Gastrocnemius medialis (tissue), 4 donors: ENCODE measurements around the gene CYB5RL. TPM values are rescaled to one million over a fixed set of nuclear protein-coding genes. Genes with fewer than 3 reads are reported as not detected.

Experiments used
- ATAC-seq, 2 donors: fragments of 150-250 bp; one replicate each; pipeline ENCODE4 v1.9.1; 2016
- DNase-seq, 2 donors: peaks; one replicate each; pipeline ENCODE4 v3.0.0-alpha.2; 2019
- H3K27ac ChIP-seq, 4 donors: fragments of 200-600 bp; sonication (generic); 1 replicate in 1 of 4; 2 replicates in 3 of 4; pipeline ENCODE4 v1.5.1; 2016 to 2018; ENCODE audit warnings: mild to moderate bottlenecking in 2 of 4, moderate library complexity in 1 of 4
- H3K27me3 ChIP-seq, 3 donors: fragments of 200-600 bp; sonication (generic) in 2 of 3; 1 replicate in 1 of 3; 2 replicates in 2 of 3; pipeline versions ENCODE4 v1.5.1 to v1.6.0; 2016 to 2019; ENCODE audit warnings: mild to moderate bottlenecking in 1 of 3, moderate library complexity in 1 of 3
- H3K36me3 ChIP-seq, 2 donors: fragments of 200-600 bp; sonication (generic) in 1 of 2; one replicate each; pipeline ENCODE4 v1.5.1; 2017 to 2018
- H3K4me1 ChIP-seq, 2 donors: fragments of 200-600 bp; sonication (generic) in 1 of 2; one replicate each; pipeline ENCODE4 v1.5.1; 2016 to 2017; ENCODE audit warnings: mild to moderate bottlenecking in 2 of 2
- H3K4me3 ChIP-seq, 4 donors: fragments of 200-600 bp; sonication (generic) in 3 of 4; 1 replicate in 1 of 4; 2 replicates in 3 of 4; pipeline ENCODE4 v1.5.1; 2016 to 2019; ENCODE audit warnings: mild to moderate bottlenecking in 2 of 4
- H3K9me3 ChIP-seq, 3 donors: fragments of 200-600 bp; sonication (generic) in 2 of 3; 1 replicate in 1 of 3; 2 replicates in 2 of 3; pipeline ENCODE4 v1.5.1; 2016 to 2019
- CTCF ChIP-seq, 5 experiments: fragments of 450-650 bp in 3 of 5; fragments of 200-600 bp in 2 of 5; sonication (generic) in 2 of 5; IDR thresholded peaks in 4 of 5; conservative IDR thresholded peaks in 1 of 5; 1 replicate in 4 of 5; 2 replicates in 1 of 5; pipeline ENCODE4 v1.5.1; 2016 to 2019; ENCODE audit warnings: antibody characterized with exemption in 5 of 5, mild to moderate bottlenecking in 3 of 5, moderate library complexity in 3 of 5
- POLR2A ChIP-seq, 2 donors: fragments of 450-650 bp; IDR thresholded peaks; one replicate each; pipeline ENCODE4 v1.6.1; 2017; ENCODE audit warnings: antibody characterized with exemption in 2 of 2, mild to moderate bottlenecking in 2 of 2, moderate library complexity in 2 of 2
- in situ Hi-C, 4 donors: fragments of 200-750 bp; cut with MboI; loops; one replicate each; pipeline versions ENCODE4 v1.15.0 to v1.8.0; 2017; ENCODE audit warnings: low sequenced_read_pairs in 4 of 4
- intact Hi-C: fragments of 100-400 bp; cut with DNase I; formaldehyde crosslinking; loops from one replicate; pipeline ENCODE4 v1.15.1; 2023; ENCODE audit warnings: low total_unique reads
- total RNA-seq, 4 donors: library from RNA; depleted of rRNA; stranded (reverse); fragments of >200 nt; gene quantifications; one replicate each; pipeline versions ENCODE4 v1.1.0 to v1.2.3, GENCODE V29; 2016

Gene CYB5RL
- total RNA-seq, 4 donors from 2014 or later = 1.8 to 5.8 (median 3.4) TPM

DNA sequence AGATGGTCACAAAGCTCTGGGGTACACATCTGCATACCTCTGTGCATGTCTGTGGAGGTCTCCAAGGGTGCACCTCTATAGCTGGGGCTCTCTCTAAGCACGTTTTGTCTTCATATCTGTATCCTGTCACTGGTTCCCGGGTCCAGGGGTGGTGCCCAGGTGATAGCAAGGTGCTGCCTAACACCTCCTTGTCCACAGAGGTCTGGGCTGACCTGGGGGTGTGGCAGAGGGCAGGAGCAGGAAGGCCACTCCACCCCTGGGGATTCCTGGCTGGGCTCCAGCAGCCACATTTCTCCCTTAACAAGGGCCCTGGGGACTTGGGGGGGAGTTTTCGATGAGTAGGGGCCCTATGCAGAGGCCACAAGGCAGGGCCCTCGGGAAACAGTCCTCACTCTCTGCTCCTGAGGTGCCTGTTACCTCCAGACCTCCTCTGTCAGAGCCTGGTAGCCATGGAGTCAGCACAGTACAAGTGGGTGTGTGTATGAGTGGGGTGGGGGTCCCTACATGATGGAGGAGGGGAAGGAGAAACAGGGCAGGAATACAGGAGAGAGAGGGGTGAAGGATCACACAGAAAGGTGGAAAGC, 40.0 kb downstream of the CYB5RL start:
- in situ Hi-C loops (no loop called here), intact Hi-C loops (no loop called here)
- H3K36me3 ChIP-seq = no peaks in the 10 kb centered on the region
- H3K27me3 ChIP-seq = no peaks in the 10 kb centered on the region
- H3K4me3 ChIP-seq = no peak overlapping the region
- ATAC-seq (no peak), DNase-seq (no peak)
- TF ChIP-seq CTCF (IDR thresholded peaks at IDR 0.05 in 4 of 5, conservative IDR thresholded peaks at IDR 0.05 in 1 of 5) (no peak), POLR2A (IDR thresholded peaks at IDR 0.05) (no peak)
- H3K27ac ChIP-seq = no peak overlapping the region
- no peaks in the 10 kb centered on the region for H3K9me3 ChIP-seq
- H3K4me1 ChIP-seq = no peaks in the 10 kb centered on the region

DNA sequence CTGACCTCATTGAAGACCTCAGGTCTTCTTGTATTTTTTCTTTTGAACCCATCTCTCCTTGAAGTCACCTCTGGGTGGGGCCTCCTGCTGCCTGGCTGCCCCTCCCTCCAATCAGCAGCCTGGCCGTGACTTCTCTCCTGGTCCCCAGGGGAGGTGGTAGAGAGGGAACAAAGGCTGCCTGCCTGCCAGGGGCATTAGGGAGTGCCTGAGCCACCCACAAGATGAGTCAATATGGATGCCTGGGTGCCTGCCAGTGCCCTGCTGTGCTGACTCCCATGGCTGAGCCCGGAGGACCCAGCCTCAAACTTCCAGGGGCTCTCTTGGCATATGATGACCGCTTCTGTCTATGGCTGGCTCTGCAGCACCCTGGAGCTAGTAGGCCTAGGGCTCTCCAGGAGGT, 41.8 kb downstream of the CYB5RL start:
- intact Hi-C loops (no loop called here), in situ Hi-C loops (no loop called here)
- Histone ChIP-seq H3K36me3 (no peaks in the 10 kb centered on the region), H3K27me3 (no peaks in the 10 kb centered on the region), H3K4me1 (peaks cover 8 to 15% of the 10 kb centered on the region in 2 donors), H3K9me3 (no peaks in the 10 kb centered on the region), H3K4me3 (no peak overlapping the region), H3K27ac (no peak overlapping the region)
- TF ChIP-seq CTCF (IDR thresholded peaks at IDR 0.05 in 4 of 5, conservative IDR thresholded peaks at IDR 0.05 in 1 of 5) (no peak), POLR2A (IDR thresholded peaks at IDR 0.05) (no peak)
- ATAC-seq (no peak), DNase-seq (no peak)

DNA sequence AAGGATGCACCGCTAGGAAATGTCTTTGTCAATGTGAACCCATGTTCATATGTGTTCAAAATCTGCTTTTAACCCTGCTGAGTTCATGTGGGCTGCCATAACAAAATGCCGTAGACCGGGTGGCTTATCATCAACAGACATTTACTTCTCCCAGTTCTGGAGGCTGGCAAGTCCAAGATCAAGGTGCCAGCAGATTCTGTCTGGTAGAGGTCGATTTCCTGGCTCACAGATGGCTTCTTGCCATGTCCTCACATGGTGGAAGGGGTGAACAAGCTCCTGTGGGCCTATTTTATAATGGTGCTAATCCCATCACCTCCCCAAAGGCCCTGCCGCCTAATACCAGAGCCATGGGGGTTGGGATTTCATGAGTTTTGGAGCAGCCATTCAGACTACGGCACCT, 42.4 kb downstream of the CYB5RL start:
- Histone ChIP-seq H3K27me3 (no peaks in the 10 kb centered on the region), H3K36me3 (no peaks in the 10 kb centered on the region), H3K4me1 (peaks cover 8 to 15% of the 10 kb centered on the region in 2 donors), H3K27ac (no peak overlapping the region), H3K9me3 (no peaks in the 10 kb centered on the region), H3K4me3 (no peak overlapping the region)
- in situ Hi-C loops = no loop called here
- intact Hi-C loops = no loop called here
- TF ChIP-seq POLR2A (IDR thresholded peaks at IDR 0.05) (no peak), CTCF (IDR thresholded peaks at IDR 0.05 in 4 of 5, conservative IDR thresholded peaks at IDR 0.05 in 1 of 5) (no peak)
- ATAC-seq (no peak), DNase-seq (no peak)

DNA sequence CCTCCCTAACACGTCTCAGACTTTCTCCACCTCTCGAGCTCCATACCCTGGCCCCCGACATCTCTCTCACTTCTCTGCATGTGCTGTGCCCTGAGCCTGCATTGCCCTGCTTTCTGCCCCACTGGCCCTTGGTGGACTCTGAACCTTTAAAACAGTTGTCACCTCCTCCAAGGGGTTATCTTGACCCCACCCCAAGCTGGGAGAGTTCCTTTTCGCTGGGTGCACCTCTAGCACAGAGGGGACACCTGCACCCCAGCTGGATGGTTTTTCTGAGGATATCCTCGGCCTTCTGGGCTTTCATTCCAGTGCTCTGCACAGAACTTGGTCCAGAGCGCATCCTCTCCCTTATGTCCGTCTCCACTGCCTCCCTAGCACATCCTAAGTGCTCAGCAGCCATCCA, 42.8 kb downstream of the CYB5RL start:
- Histone ChIP-seq H3K4me1 (peaks cover 8 to 15% of the 10 kb centered on the region in 2 donors), H3K36me3 (no peaks in the 10 kb centered on the region), H3K4me3 (no peak overlapping the region), H3K27ac (no peak overlapping the region), H3K9me3 (no peaks in the 10 kb centered on the region), H3K27me3 (no peaks in the 10 kb centered on the region)
- no peak for ATAC-seq
- in situ Hi-C loops = no loop called here
- TF ChIP-seq POLR2A (IDR thresholded peaks at IDR 0.05) = no peak
- no peak for DNase-seq
- intact Hi-C loops = no loop called here

- Histone ChIP-seq H3K27me3 (no peaks in the 10 kb centered on the region), H3K9me3 (no peaks in the 10 kb centered on the region), H3K36me3 (no peaks in the 10 kb centered on the region), H3K4me1 (peaks cover 8 to 15% of the 10 kb centered on the region in 2 donors), H3K27ac (no peak overlapping the region), H3K4me3 (no peak overlapping the region)
- ATAC-seq (no peak), DNase-seq (no peak)
- intact Hi-C loops (no loop called here), in situ Hi-C loops (no loop called here)
- TF ChIP-seq CTCF (IDR thresholded peaks at IDR 0.05 in 4 of 5, conservative IDR thresholded peaks at IDR 0.05 in 1 of 5) (no peak), POLR2A (IDR thresholded peaks at IDR 0.05) (no peak)
Measured at GRCh38 chr1:54156201-54156600, 43.6 kb downstream of the CYB5RL start.
